GM12872 (cell line): ENCODE results near the gene BEST2.

Source experiments
- TF ChIP-seq, protein P1 (sequence below): IDR thresholded peaks from 3 replicates; pipeline ENCODE4 v1.5.1; 2011; ENCODE audit warnings: low read depth, mild to moderate bottlenecking, low read length, moderate library complexity; ENCODE audit not compliant: insufficient read depth

The BEST2 gene

DNA sequence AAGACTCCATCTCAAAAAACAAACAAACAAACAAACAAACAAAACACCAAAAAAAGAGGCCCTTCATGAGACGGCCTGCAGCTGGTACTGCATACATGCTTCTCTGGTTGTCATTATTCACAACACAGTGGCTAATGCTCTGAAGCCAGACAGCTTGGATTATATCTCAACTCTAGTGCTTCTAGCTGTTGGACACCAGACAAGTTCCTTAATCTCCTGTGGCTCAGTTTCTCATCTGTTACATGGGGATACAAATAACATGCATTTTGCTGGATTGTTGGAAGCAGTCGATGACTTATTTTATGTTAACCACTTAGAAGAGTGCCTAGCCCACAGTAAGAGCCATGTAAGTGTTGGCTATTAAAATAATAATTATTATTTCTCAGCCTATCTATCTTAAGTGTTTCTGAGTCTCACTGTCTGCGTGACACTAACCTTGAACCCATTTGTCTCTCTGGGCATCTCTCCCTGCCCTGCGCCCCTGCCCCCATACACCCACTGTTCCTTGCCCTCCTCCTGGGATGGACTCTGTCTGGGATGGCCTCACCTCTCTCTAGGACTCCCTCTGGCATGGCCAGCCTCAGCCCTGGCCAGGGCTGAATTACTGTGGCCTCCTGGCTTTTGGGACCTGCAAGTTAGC lies 36.6 kb downstream of the BEST2 start:
- TF ChIP-seq, protein P1, sequence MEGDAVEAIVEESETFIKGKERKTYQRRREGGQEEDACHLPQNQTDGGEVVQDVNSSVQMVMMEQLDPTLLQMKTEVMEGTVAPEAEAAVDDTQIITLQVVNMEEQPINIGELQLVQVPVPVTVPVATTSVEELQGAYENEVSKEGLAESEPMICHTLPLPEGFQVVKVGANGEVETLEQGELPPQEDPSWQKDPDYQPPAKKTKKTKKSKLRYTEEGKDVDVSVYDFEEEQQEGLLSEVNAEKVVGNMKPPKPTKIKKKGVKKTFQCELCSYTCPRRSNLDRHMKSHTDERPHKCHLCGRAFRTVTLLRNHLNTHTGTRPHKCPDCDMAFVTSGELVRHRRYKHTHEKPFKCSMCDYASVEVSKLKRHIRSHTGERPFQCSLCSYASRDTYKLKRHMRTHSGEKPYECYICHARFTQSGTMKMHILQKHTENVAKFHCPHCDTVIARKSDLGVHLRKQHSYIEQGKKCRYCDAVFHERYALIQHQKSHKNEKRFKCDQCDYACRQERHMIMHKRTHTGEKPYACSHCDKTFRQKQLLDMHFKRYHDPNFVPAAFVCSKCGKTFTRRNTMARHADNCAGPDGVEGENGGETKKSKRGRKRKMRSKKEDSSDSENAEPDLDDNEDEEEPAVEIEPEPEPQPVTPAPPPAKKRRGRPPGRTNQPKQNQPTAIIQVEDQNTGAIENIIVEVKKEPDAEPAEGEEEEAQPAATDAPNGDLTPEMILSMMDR, result no peak

DNA sequence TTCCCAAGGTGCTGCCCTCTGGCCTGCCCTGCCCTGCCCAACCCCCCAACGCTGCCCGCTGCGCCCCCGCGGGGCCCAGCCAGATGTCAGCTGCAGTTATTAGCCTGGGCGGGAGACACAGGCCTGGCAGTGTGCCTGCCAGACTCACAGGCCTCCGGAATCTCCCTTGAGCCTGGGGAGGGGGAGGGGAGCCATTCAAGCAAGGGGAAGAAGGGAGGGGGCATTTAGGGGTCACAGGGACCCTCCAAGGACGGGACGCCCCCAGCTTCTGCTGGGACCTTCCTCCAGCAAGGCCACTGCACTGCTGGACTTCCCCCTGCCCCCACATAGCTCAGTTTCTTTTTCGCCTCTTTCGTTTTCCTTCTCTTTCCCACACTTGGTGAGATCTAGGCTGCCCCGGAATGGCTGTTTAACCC lies 37.1 kb downstream of the BEST2 start:
- TF ChIP-seq, protein P1, result peak; percentile 16; the same call in 1 of the 3 replicates

DNA sequence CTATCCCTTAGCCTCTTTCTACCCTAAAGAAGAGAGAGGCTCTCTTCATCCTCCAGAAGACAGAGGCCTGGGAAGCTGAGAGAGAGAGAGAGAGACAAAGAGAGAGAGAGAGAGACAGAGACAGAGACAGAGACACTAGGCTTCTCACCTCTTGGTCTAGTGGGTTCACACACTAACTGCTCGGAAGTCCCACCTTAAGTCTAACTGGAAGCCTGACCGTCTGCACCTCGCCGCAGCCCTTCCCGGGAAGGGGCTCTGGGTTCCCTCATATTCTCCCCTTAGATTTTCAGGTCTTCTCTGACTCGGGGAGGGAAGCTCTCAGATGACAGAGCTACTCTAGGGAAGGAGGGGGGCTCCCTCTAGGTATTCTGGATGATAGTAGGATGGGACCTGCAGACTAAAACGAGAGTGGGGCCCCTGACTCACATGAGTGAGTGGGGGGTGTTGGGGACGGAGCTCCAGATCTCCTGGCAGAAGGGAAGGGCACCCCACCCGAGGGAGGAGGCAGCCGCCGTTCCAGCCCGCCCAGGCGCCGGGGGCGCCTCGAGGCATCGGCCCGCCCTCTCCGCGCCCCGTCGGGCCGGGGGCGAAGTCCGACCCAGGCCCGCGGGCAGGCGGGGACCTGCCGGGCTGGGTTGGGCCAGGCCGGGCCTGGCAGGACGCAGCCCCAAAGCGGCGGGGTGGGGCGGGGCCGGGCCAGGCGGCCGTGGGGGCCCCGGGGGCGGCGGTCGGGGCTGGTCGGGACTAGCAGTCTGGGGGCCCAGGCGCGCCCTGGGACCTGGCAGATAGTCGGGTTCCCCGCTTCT lies 37.7 kb downstream of the BEST2 start:
- TF ChIP-seq, protein P1, result no peak

DNA sequence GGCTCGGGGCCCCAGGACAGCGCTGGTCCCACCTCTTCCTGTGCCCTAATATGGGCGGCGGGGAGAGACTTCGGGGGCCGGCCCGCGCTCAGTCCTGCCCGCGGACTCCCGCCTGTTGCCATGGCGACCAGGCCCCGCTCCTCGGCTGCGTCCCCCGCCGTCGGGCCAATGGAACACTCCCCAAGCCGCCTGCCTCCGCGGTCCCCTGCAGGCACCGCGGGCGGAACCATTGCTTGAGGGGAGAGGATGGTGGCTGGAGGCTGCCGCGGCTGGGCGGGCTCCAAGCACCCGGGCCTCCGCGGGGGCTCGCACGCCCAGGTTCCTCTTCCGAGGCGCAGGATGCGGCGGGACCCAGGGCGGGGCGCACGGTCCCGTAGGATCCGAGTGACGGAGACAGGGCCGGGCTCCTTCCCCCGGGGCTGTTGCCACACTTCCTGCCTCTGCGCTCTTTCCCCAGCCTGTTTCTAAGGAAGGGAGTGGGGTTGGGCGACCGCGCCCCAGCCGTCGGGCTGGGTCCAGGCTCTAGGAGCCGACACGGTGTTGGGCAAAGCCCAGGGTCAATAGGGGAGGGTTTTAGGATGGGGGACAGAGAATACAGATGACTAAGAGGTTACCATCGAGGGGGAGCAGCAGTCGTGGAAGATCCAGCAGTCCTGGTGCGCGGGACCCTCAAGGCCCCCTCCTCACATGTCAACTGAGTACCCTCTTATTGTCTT lies 38.5 kb downstream of the BEST2 start:
- TF ChIP-seq, protein P1, result no peak

DNA sequence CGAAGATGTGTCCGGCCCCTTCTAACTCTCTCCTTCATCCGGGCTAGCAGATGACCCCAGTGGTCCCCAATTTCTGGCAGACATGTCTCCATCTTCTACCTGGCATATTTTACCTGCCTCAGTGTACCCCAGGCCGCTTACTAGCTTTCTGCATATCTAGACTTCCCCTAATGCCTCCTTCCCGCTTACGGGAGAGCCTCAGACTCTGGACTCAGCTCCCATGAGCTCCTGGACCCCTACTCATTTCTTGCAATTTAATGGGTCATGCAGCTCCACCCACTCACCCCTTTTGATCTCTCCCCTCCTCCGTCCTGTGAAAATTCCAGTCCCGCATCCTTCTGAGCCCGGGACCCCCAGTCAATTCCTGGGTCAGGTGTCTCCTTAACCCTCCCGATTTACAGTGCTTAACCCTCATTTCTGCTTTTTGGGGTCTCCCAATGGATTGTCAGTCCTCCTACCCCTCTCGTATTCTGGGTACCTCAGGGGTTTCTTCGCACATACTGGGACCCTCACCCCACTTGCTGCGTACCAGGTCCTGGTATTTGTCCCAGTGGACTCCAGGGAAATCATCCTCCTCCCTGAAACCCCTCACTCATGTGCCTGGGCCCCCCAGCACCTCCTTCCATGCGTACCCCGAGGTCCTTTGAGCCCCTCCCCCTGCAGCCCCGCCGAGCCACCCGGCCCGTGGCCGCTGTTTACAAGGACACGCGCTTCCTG lies 39.2 kb downstream of the BEST2 start:
- TF ChIP-seq, protein P1, result no peak

DNA sequence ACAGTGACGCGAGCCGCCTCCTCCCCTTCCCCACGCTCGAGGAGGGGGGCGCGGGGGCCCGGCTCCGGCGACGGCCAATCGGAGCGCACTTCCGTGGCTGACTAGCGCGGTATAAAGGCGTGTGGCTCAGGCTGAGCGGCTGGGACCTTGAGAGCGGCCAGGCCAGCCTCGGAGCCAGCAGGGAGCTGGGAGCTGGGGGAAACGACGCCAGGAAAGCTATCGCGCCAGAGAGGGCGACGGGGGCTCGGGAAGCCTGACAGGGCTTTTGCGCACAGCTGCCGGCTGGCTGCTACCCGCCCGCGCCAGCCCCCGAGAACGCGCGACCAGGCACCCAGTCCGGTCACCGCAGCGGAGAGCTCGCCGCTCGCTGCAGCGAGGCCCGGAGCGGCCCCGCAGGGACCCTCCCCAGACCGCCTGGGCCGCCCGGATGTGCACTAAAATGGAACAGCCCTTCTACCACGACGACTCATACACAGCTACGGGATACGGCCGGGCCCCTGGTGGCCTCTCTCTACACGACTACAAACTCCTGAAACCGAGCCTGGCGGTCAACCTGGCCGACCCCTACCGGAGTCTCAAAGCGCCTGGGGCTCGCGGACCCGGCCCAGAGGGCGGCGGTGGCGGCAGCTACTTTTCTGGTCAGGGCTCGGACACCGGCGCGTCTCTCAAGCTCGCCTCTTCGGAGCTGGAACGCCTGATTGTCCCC lies 39.9 kb downstream of the BEST2 start, which contains the start of gene JUNB:
Gene JUNB (plus strand): TSS at position 142 of the 706 bp plus-strand sequence. CDS start 286 bp downstream, at position 428.
- TF ChIP-seq, protein P1, result 0 out of 3 replicates have a peak, but pooled peaks have one; percentile 7
